ENCODE results near the gene SNIP1. TPM values are rescaled to one million over a fixed set of nuclear protein-coding genes. Genes with fewer than 3 reads are reported as not detected.
"Not testable (repeated sequence)": the region's sequence is repeated elsewhere in the genome, so short reads cannot be mapped to it uniquely, and the experiment has no call there.

Gene SNIP1
- total RNA-seq, 1 donor from 2014 or later: 16.3 TPM

DNA sequence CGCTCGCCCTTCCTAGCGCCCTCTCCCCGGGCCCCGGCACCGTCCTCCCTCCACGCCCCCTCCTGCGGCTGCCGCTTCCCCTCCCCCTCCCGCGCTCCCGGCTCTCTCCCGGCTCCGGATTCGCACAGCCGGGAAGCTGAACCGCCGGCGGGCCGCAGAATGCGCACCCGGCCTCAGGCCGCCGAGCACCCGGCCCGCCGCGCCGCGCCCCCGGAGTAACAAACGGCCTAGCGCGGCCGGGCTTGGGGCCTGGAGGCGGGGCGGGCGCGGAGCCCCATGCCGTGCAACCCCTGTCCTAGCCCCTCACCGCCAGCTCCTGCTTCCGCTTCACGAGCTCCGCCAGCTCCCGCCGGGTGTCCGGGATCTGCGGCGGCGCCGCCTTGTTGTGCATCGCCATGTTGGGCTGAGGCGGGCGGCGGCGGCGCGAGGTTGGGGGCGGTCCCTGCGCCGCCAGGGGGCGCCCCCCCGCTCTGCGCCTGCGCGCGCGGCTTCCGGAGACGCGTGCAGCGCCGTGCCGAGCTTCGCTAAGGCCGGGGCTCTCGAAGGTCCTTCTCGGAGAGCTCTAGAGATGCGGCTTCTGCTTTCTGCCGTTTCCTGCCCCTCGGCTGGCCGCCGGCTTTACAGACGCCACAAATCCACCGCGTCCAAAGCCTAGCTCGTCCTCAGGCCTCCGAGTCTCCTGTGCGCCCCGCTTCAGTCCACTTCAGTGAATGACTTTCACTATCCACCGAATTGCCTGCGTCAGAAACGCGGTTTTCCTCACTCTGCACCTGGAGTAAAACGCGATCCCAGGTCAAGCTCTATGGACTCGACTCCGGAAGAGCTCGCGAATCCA is 39.5 kb downstream of the SNIP1 start, which contains the start of gene MEAF6:
Gene MEAF6 (minus strand): TSS at position 417 of the 835 bp plus-strand sequence. CDS start 20 bp downstream, at position 397.
- DNase-seq (ENCODE audit: low spot score): peak; percentile 81

DNA sequence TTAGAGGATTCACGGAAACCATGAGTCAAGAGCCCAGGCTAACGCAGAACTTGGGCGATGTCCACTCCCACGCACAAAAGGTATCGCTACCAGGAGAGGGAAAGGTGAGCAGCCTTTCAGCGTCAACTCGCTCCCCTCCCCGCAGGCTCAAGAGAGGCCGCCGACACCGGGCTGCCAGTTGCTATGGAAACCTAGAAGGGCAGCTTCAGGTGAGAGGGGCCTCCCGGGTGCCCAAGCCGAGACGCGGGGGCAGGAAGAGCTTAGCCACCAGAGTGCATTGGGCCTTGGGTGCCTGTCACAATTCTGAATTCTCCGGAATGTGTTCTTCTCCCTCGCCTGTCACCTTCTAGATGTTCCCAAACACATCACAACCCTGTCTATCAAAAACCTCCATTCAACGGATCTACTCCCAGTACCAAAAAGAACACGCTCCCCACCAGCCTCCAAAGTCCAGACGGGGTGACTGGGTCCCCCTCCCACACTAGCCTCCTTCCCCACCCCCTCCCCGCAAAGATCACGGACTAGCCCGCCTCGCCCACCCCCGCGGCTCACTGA is 40.2 kb downstream of the SNIP1 start:
- DNase-seq (ENCODE audit: low spot score): no peak

DNA sequence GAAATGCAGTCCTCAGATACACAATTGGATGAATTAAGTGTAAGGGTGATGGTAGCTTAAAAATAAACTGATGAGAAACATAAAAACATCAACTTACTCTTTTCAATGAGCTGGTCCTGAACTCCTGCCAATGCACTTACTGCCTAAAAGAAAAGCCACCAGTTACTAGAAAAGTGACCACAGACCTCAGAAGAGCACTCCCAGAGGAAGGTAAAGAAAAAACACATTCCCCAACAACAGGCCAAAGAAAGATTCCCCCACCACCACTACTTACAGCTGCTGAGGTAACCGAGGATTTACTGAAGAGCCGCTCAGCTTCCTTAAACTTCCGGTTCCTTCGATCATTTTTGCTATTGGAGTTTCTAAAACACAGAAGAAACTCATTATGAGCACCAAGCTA is 44.9 kb downstream of the SNIP1 start:
- no peak for DNase-seq (ENCODE audit: low spot score)

DNA sequence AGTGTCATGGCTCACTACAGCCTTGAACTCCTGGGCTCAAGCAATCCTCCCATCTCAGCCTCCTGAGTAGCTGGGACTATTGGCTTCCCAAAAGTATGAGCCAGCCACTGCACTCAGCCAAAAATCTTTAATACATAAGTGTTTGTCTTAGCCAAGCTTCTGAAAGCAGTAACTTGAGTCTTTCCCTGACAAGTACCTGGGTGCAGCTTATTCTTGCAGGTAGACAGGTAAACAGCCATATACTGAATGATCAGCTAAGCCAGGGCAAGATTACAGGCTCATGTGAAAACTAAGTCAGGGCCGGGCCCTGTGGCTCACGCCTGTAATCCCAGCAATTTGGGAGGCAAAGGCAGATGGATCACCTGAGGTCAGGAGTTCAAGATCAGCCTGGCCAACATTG is 47.4 kb downstream of the SNIP1 start:
- no peak for DNase-seq (ENCODE audit: low spot score)

- DNase-seq (ENCODE audit: low spot score): not testable (repeated sequence)
Observed at GRCh38 chr1:37502791-37503190, 51.3 kb downstream of the SNIP1 start.

- no peak for DNase-seq (ENCODE audit: low spot score)
Observed at GRCh38 chr1:37502104-37502503, 52.0 kb downstream of the SNIP1 start.

DNA sequence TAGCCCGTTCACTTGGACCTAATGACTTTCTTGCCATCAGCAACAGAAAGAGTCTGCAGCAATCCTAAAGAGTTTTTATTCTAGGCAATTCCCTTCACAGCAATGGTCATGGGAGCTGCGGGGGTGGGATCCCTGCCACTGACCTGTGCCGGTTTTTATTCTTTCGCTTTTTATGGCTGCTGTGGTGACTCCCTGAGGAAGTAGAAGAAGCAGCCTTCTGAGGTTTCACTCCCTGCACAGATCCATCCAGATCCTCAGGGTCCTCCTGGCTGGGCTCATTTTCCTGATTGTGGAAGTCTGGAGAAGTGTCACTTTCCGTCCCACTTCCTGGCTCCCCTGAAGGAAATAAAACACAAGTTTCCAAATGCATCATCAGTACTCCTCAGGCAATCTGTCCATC is 52.4 kb downstream of the SNIP1 start:
- DNase-seq (ENCODE audit: low spot score): no peak

DNA sequence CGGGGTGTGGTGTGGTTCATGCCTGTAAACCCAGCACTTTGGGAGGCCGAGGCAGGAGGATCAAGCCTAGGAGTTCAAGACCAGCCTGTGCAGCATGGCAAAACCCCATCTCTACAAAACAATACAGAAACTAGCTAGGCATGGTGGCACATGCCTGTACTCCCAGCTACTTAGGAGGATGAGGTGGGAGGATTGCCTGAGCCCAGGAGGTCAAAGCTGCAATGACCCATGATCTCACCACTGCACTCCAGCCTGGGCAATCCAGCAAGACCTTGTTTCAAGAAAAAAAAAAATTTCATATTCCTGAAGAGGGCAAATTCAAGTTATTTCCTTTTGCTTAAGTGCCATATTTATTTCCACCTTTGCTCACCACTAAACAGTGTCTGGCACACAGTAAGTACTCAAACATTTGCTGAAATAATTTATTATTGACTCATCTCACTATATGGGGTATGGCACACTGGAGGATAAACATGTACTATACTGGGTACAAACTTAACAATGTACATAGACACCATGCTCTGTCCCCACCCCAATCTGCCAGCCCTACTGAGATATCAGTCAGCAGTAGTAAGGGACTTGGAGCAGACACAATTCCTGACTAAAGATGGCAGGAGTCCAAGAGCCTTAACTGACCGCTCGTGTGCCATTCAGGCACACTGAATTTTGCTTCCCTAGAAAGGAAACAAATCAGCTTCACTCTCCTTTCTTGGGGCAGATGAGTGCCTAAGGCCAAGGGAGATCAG is 55.0 kb downstream of the SNIP1 start:
- no peak for DNase-seq (ENCODE audit: low spot score)

GRCh38 chr1:37497832-37498231 is 56.3 kb downstream of the SNIP1 start:
- peak; percentile 69 for DNase-seq (ENCODE audit: low spot score)

- no peak for DNase-seq (ENCODE audit: low spot score)
Observed at GRCh38 chr1:37495875-37496274, 58.2 kb downstream of the SNIP1 start.

- no peak for DNase-seq (ENCODE audit: low spot score)
Observed at GRCh38 chr1:37493336-37494098, 60.6 kb downstream of the SNIP1 start.

GRCh38 chr1:37487619-37487984 is 66.5 kb downstream of the SNIP1 start:
- DNase-seq (ENCODE audit: low spot score): no peak

DNA sequence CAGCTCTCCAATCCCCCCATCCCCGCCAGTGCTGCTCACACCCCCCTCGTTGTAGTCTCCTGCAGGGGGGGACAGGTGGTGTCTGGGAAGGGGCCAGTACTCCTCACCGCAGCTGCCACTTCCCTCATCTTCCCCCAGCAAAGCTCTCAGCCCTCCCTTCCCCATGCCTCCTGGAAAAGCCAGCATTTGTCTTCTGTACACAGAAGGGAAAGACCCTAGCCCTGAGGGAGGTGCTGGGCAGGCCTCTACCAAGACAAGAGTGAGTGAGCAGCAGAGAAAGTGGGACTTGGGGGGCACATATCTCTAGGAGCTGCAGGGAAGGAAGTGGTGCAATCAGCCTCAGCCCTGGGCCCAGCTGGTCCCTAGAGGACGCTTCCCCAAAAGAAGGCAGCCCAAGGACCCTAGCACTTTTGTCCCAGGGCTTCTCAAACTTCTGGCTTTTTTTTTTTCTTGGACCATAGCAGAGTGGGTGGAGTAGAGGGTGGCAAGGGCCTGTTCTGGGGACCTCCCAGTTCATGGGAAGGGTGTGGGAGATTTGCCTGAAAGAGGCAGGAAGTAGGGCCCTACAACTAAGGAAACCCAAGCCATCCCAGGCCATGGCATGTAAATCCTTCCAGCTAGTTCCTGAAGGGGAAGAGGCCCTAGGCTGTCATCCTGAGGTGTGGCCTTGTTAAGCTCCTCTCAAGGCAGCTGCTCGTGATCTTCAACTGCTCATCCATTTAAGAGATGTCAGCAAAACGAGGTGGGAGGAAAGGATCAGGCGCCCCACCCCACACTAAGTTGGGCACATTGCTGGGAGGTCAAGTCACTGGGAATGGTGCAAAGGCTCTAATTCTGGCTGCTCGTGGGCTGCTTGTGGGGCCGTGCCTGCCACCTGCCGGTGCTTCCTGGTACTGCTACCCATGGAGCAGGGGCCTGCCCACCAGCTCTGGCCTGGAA is 67.1 kb downstream of the SNIP1 start:
- DNase-seq (ENCODE audit: low spot score): peak; percentile 79

- DNase-seq (ENCODE audit: low spot score): no peak
Observed at GRCh38 chr1:37485902-37486679, 68.0 kb downstream of the SNIP1 start.

Other genes starting within 250 kb of the SNIP1 start
- gene ZC3H12A, start 79.7 kb downstream of the SNIP1 start, total RNA-seq: 17.6 TPM
- gene MEAF6, start 39.5 kb downstream of the SNIP1 start, total RNA-seq: 74.2 TPM
- 45.3 TPM for gene DNALI1, start 2.6 kb upstream of the SNIP1 start, total RNA-seq
- 25.6 TPM for gene GNL2, start 41.6 kb upstream of the SNIP1 start, total RNA-seq
- gene RSPO1, start 80.6 kb upstream of the SNIP1 start, total RNA-seq: 6.0 TPM
- 2.5 TPM for gene CDCA8, start 138.2 kb upstream of the SNIP1 start, total RNA-seq
- 8.5 TPM for gene EPHA10, start 210.8 kb upstream of the SNIP1 start, total RNA-seq
- 6.9 TPM for gene MANEAL, start 239.6 kb upstream of the SNIP1 start, total RNA-seq

Data from mucosa of gallbladder (tissue), 1 donor.